ENCODE measurements around the gene ASCC1.

- TF ChIP-seq CTCF (IDR thresholded peaks at IDR 0.05; ENCODE audit: borderline replicate concordance, extremely low read depth, low read length, poor library complexity, severe bottlenecking) (no peak), EZH2 (IDR thresholded peaks at IDR 0.05; ENCODE audit: borderline replicate concordance, low read depth, low read length, severe bottlenecking) (no peak)
Observed at GRCh38 chr10:72206511-72207229, 9.4 kb downstream of the ASCC1 start.

All from DND-41 (cell line).